ENCODE data around the gene ANKS6. TPM values are rescaled to one million over a fixed set of nuclear protein-coding genes. Genes with fewer than 3 reads are reported as not detected.

The ANKS6 gene
- total and polyA plus RNA-seq, 11 donors: 1.9 to 8.0 (median 3.7) TPM

GRCh38 chr9:98834386-98834785 lies 38.0 kb upstream of the ANKS6 start:
- Histone ChIP-seq H3K27ac (no peak overlapping the region), H3K36me3 (no peaks in the 10 kb centered on the region), H3K4me1 (peaks cover 0 to 8% (median 0%) of the 10 kb centered on the region in 12 donors), H3K4me3 (no peak overlapping the region), H3K9me3 (no peaks in the 10 kb centered on the region), H3K27me3 (no peaks in the 10 kb centered on the region)
- no peak for DNase-seq
- WGBS, 4 donors: 83 to 91% (median 89%) methylated on average over 9 of the region's 9 CpGs
- no peak for ATAC-seq
- TF ChIP-seq CTCF (IDR thresholded peaks at IDR 0.05) (no peak), POLR2A (IDR thresholded peaks at IDR 0.05) (no peak)
- intact Hi-C loops (cut with DNase I): no loop called here

GRCh38 chr9:98833090-98833956 lies 37.0 kb upstream of the ANKS6 start:
- intact Hi-C loops (cut with DNase I): no loop called here
- 45 to 59% (median 50%) methylated on average over 9 of the region's 9 CpGs for WGBS, 4 donors
- no peak overlapping the region for H3K4me3 ChIP-seq
- no peaks in the 10 kb centered on the region for H3K9me3 ChIP-seq
- no peaks in the 10 kb centered on the region for H3K27me3 ChIP-seq
- no peak overlapping the region for H3K27ac ChIP-seq
- peaks cover 0 to 8% (median 0%) of the 10 kb centered on the region in 12 donors for H3K4me1 ChIP-seq
- TF ChIP-seq POLR2A (IDR thresholded peaks at IDR 0.05) (no peak), CTCF (IDR thresholded peaks at IDR 0.05) (no peak)
- peak in 3 of 4 donors; percentile 28 to 71 (median 65) for ATAC-seq
- peak in 3 of 5 donors; percentile 14 to 65 (median 57) for DNase-seq
- no peaks in the 10 kb centered on the region for H3K36me3 ChIP-seq

GRCh38 chr9:98832768-98833089 lies 36.4 kb upstream of the ANKS6 start:
- no peak for TF ChIP-seq CTCF (IDR thresholded peaks at IDR 0.05)
- no peak for TF ChIP-seq POLR2A (IDR thresholded peaks at IDR 0.05)

GRCh38 chr9:98831696-98832095 lies 35.3 kb upstream of the ANKS6 start:
- H3K27me3 ChIP-seq: no peaks in the 10 kb centered on the region
- intact Hi-C loops (cut with DNase I): no loop called here
- 87 to 93% (median 89%) methylated on average over 16 of the region's 16 CpGs for WGBS, 4 donors
- no peaks in the 10 kb centered on the region for H3K9me3 ChIP-seq
- H3K4me1 ChIP-seq: peaks cover 0 to 8% (median 0%) of the 10 kb centered on the region in 12 donors
- H3K4me3 ChIP-seq: no peak overlapping the region
- no peaks in the 10 kb centered on the region for H3K36me3 ChIP-seq
- TF ChIP-seq CTCF (IDR thresholded peaks at IDR 0.05): no peak
- no peak for TF ChIP-seq POLR2A (IDR thresholded peaks at IDR 0.05)
- ATAC-seq: no peak
- H3K27ac ChIP-seq: no peak overlapping the region
- DNase-seq: no peak

More at GRCh38 chr9:98832768-98833089, 36.4 kb upstream of the ANKS6 start:
- Histone ChIP-seq H3K4me3 (no peak overlapping the region), H3K9me3 (no peaks in the 10 kb centered on the region), H3K36me3 (no peaks in the 10 kb centered on the region), H3K4me1 (peaks cover 0 to 8% (median 0%) of the 10 kb centered on the region in 12 donors), H3K27ac (no peak overlapping the region), H3K27me3 (no peaks in the 10 kb centered on the region)
- ATAC-seq: no peak
- intact Hi-C loops (cut with DNase I): no loop called here
- DNase-seq: no peak
- WGBS, 4 donors: 92 to 99% (median 95%) methylated on average over 1 of the region's 1 CpG
